ENCODE results near the gene DNAJC1.
"Not testable (repeated sequence)": the region's sequence is repeated elsewhere in the genome, so short reads cannot be mapped to it uniquely, and the experiment has no call there.

Gene DNAJC1

DNA sequence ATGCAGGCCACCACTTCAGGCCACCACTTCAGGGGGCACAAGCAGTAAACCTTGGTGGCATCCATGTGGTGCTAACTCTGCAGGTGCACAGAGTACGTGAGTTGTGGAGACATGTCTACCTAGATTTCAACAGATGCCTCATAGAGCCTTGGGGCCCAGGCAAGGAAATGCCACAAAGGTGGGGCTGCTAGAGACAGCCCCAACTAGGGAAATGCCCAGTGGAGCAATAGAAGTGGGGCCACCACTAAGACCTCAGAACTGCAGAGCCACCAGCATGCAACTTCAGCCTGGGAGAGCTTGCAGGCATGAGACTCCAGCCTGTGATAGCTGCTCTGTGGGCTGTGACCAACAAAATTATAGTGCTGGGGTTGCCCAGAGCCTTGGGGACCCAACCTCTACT, 107.6 kb downstream of the DNAJC1 start:
- DNase-seq = no peak

DNA sequence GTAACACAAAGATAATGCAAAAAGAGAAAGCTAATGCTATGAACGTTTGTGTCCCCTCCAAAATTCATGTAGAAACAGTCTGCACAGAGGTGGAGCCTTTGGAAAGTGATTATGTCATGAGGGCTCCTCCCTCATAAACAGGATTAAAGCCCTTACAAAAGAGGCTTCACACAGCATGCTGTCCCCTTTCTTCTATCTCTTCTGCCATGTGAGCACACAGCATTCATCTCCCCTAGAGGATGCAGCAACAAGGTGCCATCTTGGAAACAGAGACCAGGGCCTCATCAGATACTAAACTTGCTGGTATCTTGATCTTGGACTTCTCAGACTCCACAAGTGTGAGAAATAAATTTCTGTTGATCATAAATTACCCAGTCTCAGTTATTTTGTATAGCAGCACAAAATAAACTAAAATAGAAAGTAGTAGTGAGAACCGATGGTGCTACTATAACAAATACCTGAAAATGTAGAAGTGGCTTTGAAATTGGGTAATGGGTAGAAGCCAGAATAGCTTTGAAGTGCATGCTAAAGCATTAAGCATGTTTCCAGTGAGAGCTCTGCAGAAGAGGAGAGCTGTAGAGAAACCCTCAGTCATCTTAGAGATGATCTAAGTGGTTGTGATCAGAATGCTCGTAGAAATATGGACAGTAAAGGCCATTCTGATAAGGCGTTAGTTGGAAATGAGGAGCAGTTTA, 108.7 kb downstream of the DNAJC1 start:
- no peak for DNase-seq

DNA sequence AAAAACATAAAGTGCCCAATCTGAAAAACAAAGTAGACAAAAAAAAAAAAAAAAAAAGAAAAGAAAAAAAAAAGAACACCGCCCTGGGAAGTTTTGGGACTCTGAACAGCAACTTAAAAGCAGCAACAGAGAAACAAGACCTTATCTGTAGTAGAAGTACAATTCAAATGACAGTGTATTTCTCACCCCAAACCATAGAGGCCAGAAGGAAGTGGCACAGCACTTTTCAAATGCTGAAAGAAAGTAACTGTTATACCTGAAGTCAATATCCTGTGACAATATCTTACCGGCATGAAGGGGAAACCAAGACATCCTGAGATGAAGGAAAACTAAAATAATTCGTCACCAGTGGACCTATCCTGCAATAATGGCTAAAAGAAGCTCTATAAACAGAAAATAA, 112.1 kb downstream of the DNAJC1 start:
- DNase-seq = no peak

DNA sequence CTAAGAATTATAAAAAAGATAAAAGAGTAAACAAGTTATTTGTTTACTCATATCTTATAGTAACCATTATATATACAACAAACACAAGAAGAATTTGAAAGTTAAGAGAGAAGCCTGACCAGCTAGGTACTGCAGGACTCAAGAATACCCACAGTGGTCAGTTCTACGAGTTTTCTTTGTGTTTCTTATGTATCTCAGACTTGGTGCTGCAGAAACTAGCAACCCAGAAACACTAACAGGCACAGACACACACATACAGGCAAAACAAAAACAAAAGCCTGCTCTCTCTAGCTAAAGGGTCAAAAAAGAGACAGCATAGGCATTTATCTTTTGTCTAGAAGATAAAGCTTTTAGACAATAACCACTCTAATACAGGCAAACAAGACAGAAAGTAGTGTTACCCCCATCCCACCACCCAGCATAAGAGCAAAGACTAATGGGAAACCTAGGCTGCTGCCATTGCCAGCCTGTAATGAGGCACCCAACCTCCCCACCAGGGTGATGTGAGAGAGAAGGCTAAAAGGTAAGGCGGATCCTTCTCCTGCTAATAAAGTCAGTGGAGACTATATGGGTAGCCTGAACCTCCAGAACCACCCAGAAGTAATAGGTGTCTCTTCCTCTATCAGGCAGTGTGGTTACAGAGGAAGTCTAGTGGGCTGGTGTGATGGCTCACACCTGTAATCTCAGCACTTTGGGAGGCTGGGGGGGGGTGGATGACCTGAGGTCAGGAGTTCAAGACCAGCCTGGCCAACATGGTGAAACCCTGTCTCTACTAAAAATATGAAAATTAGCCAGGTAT, 113.9 kb downstream of the DNAJC1 start:
- no peak for DNase-seq

DNA sequence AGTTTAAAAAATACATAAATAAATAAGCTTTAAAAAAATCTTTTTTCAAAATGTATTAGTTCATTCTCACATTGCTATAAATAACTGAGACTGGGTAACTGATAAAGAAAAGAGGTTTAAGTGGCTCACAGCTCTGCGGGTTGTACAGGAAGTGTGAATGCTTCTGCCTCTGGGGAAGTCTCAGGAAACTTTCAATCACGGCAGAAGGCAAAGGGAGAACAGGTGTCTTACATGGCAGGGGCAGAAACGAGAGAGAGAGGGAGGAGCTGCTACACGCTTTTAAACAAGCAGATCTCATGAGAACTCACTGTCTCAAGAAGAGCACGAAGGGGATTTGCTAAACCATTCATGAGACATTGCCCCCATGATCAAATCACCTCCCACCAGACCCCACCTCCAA, 114.6 kb downstream of the DNAJC1 start:
- peak; percentile 4 for DNase-seq

DNA sequence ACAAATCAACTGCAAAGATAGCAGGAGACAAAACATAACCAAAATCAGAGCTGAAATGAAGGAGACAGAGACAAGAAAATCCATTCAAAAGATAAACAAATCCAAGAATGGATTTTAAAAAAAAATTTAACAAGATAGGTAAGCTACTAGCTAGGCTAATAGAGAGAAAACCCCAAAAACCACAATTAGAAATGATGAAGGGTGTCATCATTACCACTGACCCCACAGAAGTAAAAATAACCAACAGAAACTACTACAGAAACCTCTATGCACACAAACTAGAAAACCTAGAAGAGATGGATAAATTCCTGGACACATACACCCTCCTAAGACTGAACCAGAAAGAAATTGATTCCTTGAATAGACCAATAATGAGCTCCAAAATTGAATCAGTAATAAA, 117.6 kb downstream of the DNAJC1 start:
- no peak for DNase-seq

DNA sequence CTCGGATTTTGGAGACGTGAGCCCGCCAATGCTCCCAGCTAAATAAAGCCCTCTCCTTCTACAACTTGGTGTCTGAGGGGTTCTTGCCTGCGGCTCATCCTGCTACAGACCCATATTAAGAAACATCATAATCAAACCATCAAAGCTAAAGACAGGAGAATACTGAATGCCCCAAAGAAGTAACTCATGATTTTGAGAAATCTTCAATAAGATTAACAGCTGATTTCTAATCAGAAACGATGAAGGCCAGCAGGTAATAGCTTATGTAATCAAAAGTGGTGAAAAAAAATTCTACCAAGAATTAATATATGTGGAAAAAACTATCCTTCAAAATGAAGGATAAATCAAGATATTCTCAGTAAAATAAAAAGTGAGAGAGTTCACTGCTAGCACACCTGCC, 130.3 kb downstream of the DNAJC1 start:
- no peak for DNase-seq

DNA sequence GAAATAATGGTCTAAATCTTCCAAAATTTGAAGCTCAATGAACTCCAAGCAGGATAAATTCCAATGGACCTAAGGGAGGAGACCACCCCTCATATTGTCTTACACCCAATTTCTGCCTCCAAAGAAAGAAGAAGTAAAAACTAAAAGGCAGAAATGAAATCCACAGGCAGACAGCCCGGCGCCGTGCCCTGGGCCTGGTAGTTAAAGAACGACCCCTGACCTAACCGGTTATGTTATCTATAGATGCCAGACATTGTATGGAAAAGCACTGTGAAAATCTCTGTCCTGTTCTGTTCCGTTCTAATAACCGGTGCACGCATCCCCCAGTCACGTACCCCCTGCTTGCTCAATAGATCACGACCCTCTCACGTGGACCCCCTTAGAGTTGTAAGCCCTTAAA, 130.8 kb downstream of the DNAJC1 start:
- DNase-seq = not testable (repeated sequence)

DNA sequence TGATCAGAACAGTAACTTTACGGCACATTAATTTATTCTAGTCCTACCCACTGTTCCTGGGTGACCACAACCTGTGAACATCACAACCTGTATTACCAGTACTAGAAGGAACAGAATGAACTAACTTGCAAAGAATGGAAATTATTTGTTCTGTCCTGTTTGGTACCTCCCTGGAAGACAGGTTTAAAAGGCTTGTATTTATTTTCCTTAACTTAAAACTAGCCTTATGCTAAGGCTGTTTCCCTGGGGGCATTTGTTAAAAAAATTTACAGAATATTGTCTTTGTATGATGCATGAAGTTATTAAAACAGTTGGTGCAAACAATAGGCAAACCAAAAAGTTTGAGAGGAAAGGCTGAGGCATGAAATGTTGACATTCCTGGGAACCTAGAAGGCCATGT, 132.7 kb downstream of the DNAJC1 start:
- DNase-seq = no peak

DNA sequence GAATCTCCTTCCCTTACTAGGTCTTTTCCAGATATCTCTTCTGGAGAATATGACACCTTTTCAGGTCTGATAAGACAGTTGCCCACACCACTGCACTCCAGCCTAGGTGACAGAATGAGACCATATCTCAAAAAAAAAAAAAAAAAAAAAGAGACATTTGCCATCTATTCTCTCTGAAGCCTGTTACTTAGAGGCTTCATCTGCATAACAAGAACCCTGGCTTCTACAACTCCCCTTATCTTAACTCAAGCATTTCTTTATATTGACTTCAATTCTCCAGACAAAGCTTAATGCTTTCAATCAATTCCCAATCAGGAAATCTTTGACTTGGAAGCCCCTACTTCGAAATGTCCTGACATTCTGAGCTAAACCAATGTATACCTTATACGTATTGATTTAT, 134.4 kb downstream of the DNAJC1 start:
- not testable (repeated sequence) for DNase-seq

DNA sequence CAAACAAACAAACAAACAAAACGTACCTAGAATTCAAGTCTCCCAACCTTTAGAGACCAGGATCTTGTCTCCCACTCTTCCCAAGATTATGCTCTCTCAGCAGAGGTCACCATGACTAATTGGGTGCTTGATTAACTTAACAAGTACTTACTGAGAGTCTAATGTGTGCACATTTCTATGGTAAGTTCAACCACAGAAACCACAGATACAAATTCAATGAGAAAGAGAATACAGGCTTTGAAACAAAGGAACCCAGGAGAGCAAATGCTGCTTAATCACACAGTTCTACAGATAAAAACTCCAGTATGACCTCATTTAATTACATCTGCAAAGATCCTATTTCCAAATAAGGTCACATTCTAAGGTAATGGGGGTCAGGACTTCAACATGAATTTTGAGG, 142.8 kb downstream of the DNAJC1 start:
- no peak for DNase-seq

DNA sequence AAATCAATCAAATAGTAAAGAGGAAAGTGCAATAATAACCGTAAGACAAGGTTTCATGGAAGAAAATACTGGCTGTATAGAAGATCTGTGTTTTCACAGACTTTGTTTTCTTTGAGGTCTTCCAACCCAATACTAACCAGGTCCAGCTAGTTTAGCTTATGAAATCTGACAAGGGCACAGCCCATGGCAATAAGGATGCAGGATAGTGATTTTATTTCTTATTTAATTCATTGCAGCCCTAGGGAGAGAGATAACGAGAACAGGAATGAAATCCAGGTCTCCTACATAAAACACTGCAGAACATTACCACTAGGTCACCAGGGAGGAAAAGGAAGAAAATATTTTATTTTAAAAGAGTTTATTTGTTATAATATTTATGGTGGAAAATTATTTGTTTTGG, 145.1 kb downstream of the DNAJC1 start:
- DNase-seq = no peak

DNA sequence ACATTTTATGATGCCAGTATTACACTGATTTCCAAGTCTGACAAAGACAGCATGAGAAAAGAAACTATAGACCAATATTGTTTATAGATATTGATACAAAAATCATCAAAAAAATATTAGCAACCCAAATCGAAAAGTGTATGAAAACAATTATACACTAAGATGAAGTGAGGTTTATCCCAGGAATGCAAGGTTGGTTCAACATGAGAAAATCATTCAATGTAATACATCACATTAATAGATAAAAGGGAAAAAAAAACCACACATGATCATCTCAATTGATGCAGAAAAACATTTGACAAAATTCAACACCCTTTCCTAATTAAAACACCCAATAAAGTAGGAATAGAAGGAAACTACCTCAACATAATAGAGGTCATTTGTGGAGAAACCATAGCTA, 153.9 kb downstream of the DNAJC1 start:
- no peak for DNase-seq

DNA sequence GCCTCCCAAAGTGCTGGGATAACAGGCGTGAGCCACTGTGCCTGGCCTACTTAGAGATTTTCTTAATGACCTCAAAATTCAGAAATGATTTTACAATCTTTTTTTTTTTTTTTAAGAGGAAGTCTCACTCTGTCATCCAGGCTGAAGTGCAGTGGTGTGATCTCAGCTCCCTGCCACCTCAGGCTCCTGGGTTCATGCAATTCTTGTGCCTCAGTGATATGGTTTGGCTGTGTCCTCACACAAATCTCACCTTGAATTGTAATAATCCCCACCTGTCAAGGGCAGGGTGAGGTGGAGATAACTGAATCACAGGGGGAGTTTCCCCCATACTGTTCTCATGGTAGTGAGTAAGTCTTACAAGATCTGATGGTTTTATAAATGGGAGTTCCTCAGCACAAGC, 159.9 kb downstream of the DNAJC1 start:
- DNase-seq = no peak

DNA sequence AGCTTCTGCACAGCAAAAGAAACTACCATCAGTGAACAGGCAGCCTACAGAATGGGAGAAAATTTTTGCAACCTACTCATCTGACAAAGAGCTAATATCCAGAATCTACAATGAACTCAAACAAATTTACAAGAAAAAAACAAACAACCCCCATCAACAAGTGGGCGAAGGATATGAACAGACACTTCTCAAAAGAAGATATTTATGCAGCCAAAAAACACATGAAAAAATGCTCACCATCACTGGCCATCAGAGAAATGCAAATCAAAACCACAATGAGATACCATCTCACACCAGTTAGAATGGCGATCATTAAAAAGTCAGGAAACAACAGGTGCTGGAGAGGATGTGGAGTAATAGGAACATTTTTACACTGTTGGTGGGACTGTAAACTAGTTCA, 162.3 kb downstream of the DNAJC1 start:
- not testable (repeated sequence) for DNase-seq

DNA sequence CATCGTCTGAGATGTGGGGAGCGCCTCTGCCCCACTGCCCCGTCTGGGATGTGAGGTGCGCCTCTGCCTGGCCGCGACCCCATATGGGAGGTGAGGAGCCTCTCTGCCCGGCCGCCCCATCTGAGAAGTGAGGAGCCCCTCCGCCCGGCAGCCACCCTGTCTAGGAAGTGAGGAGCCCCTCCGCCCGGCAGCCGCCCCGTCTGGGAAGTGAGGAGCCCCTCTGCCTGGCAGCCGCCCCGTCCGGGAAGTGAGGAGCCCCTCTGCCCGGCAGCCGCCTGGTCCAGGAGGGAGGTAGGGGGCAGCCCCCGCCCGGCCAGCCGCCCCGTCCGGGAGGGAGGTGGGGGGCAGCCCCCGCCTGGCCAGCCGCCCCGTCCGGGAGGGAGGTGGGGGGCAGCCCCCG, 166.0 kb downstream of the DNAJC1 start:
- DNase-seq = not testable (repeated sequence)

DNA sequence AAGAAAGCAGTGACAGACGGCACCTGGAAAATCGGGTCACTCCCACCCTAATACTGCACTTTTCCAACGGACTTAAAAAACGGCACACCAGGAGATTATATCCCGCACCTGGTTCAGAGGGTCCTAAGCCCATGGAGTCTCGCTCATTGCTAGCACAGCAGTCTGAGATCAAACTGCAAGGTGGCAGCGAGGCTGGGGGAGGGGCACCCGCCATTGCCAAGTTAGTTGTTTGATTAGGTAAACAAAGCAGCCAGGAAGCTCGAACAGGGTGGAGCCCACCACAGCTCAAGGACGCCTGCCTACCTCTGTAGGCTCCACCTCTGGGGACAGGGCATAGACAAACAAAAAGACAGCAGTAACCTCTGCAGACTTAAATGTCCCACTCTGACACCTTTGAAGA, 169.0 kb downstream of the DNAJC1 start:
- DNase-seq = not testable (repeated sequence)

DNA sequence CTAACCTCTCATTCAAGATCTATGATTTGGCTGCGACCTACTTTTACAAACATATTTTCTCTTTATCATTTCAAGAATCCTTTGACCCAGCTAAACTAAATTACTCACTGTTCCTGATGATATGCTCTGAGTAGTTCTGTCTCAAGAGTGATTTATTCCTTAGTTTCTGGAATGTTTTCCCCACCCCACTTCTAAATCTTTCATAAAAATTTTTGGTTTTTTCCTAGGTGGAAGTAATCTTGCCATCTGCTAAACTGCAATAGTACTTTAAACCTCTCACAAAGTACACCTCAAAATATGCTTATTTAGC, 170.8 kb downstream of the DNAJC1 start:
- DNase-seq = no peak

DNA sequence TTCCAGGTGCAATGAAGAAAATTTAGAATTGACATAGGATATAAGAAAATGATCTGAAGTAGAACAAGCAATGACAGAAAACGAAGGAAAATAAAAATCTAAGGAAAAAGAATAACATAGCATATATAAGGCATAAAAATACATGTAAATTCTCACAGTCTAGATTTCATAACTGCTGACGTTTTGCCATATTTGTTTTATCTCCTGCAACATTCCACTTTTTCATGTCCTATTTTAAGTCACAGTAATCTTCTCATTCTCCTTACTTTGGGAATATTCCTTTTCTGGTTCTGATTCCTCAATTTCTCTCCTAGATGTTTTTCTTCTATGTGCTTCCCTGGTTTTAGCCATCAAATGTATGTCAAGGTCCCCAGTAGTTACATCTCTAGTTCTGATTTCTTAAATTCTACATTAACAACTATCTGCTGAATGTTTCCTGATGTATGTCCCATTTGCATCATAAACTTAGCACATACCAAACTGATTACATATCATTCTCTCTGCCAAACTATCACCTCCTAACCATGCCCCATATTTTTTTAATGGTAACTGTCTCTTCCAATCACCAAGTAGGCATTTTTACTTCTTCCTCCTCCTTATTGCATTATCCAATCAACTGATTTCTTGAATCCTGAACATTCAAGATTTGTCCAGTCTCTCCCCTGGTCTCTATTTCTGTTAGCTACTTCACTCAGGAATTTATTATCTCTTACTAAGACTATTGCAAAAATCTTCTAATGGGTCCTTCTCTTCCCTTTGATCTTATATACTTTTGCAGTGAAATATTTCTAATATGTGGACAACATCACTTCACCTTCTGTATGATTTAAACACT, 171.3 kb downstream of the DNAJC1 start:
- no peak for DNase-seq

DNA sequence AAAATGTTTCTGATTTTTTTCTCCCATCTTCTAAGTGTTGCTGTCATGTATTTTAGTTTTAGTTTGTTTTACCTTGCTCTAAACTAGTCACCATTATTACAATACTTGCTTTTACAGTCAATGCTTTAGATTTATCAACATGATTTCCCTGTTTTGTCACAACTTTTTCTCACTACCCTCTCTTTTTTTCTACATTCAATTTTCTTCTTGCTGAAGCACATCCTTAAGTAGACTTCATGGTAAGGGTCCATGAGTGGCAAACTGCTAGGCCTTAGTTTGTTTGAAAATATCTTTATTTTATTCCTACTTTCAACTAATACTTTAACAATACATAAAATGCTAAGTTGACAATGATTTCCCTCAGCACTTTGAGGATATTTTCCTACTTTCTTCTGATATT, 173.5 kb downstream of the DNAJC1 start:
- DNase-seq = no peak

DNA sequence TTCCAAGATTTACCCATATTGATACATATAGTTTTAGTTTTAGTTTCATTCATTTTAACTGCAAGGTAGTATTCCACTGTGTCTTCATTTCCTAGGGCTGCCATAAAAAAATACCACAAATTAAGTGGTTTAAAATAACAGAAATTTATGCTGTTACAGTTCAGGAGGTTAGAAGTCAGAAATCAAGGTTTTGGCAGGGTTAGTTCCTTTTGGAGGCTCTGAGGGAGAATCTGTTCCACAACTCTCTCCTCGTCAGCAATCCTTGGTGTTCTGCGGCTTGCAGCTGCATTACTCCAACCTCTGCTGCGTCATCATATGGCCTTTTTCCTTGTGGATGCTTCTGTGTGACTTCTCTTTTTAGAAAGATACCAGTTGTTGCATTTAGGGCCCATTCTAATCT, 176.2 kb downstream of the DNAJC1 start:
- DNase-seq = no peak

DNA sequence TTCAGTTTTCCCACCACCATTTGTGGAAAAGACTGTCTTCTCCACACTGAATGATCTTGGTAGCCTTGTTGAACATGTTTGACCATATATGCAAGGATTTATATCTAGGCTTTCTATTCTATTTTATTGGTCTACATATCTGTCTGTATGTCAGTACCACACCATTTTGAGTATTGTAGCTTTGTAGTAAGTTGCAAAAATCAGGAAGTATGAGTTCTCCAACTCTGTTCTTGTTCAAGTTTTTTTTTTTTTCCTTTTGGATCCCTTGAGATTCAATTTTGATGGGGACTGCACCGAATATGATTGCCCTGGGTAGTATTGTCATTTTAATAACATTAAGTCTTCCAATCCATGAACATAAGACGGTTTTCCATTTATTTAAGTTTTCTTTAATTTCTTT, 176.8 kb downstream of the DNAJC1 start:
- DNase-seq = no peak

DNA sequence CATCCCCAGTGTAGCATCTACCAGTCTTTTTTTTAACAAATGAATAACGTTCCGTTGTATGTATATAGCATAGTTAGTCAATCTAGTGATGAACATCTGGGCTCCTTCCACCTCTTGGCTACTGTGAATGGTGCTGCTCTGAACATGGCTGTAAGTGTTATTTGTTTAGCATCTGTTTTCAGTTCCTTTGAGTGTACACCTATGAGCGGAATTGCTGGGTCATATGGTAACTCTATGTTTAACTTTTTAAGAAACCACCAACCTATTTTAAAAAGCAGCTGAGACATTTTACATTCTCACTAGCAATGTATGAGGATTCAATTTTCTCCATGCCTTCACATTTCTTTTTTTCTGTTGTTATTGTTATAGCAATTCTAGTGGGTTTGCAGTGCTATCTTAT, 178.2 kb downstream of the DNAJC1 start:
- DNase-seq = no peak

DNA sequence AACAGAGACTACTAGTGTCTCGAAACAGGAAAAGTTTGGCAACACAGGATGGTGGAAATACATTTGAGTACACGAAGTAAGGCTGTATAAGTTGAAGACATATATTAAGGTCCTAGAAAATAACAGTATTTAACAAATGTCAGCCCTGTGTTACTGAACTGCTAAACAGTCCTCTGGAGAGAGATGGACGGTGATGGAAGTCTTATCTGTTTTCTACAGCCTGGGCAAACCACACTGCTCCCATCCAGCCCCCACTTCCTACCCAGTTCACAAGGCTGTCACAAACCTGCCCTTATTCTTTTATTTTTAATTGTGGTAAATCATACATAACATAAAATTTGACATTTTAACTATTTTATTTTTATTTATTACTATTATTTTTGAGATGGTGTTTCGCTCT, 179.1 kb downstream of the DNAJC1 start:
- no peak for DNase-seq
